Adipose tissue (tissue), 3 donors: Measurements from ENCODE around the gene UGT1A8. TPM values are rescaled to one million over a fixed set of nuclear protein-coding genes. Genes with fewer than 3 reads are reported as not detected.
"Not testable (repeated sequence)": the region's sequence is repeated elsewhere in the genome, so short reads cannot be mapped to it uniquely, and the experiment has no call there.

Source experiments
- H3K27ac ChIP-seq: one replicate; pipeline ENCODE4 v1.5.1; 2013; ENCODE audit warnings: low read depth, low read length
- WGBS, 3 donors: extraction: QIAGEN DNeasy Blood & Tissue Kit; methylation state at CpG; one replicate each; pipeline ENCODE4 v1.1.7; 2013; 5-methylcytosine and 5-hydroxymethylcytosine counted together
- polyA plus RNA-seq, 3 donors: library from polyadenylated mRNA; stranded (reverse); fragments of 200-250 nt; gene quantifications; one replicate each; pipeline ENCODE4 v1.2.3, GENCODE V29; 2013
- donor health status: healthy with polysubstance abuse.
- donor health status: Bipolar disorder and iron deficiency.
- donor health status: healthy.

Gene UGT1A8
- not detected for polyA plus RNA-seq

- not testable (repeated sequence) for H3K27ac ChIP-seq
- 56 to 71% (median 65%) methylated on average over 5 of the region's 5 CpGs for WGBS, 3 donors
These were observed at the start of gene UGT1A8 for GRCh38 chr2:233617476-233617875. Gene UGT1A8 (plus strand): TSS chr2:233617633. CDS start chr2:233617708, 75 bp downstream.

DNA sequence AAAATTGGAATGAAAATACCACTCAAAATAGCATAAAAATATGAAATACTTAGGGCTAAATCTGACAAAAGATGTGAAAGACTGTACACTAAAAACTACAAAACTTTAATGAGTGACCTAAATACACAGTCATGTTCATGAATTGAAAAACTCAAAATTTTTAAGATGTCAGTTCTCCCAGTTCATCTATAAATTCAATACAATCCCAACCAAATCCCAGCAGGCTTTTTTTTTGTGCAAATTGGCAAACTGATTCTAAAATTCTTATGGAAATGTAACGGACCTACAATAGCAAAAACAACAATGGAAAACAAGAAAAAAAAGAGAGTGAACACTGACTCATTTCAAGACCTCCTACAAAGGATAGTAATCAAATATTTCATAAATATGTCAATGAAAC lies 46.4 kb upstream of the UGT1A8 start:
- no peak overlapping the region for H3K27ac ChIP-seq
- 34 to 58% (median 46%) methylated on average over 1 of the region's 1 CpG for WGBS, 3 donors

DNA sequence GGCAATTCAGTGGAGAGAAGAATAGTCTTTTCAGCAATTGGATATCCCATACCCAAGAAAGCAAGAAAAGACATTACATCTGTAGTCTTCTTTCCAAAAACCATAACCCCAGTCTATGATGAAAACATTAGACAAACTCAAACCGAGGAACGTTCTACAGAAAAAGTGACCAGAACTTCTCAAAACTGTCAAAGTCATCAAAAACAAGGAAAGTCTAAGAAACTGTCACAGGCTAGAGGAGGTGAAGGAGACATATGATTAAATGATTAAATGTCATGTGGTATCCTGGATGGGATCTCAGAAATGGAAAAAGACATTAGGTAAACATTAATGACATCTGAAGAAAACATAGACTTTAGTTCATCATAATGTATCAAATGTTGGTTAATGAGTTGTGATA lies 46.0 kb upstream of the UGT1A8 start:
- H3K27ac ChIP-seq: no peak overlapping the region
- 75 to 88% (median 81%) methylated on average over 2 of the region's 2 CpGs for WGBS, 3 donors

DNA sequence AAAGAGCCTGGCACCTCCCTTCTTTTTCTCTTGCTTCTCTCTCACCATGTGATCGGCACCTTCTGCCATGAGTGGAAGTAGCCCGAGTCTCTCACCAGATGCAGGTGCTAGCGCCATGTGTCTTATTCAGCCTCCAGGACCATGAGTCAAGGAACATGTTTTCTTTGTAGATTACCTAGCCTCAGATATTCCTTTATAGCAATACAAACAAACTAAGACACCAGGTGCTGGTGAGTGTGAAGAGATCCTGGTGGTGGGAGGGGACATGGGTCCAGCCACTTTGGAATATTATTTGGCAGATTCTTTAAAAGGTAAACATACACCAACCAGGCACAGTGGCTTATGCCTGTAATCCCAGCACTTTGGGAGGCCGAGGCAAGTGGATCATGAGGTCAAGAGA lies 45.0 kb upstream of the UGT1A8 start:
- no peak overlapping the region for H3K27ac ChIP-seq
- whole genome bisulfite sequencing, 3 donors: 87 to 89% (median 87%) methylated on average over 4 of the region's 4 CpGs

DNA sequence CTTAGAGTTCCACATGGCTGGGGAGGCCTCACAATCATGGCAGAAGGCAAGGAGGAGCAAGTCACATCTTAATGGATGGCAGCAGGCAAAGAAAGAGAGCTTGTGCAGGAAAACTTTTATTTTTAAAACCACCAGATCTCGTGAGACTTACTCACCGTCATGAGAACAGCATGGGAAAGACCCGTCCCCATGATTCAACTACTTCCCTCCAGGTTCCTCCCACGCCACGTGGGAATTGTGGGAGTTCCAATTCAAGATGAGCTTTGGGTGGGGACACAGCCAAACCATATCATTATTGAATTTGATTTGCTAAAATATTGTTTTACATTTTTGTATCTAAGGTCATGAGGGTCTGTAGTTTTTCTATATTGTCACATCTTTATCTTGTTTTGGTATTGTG lies 40.1 kb upstream of the UGT1A8 start:
- H3K27ac ChIP-seq: not testable (repeated sequence)
- WGBS, 3 donors: 54 to 61% (median 59%) methylated on average over 5 of the region's 5 CpGs

GRCh38 chr2:233583217-233583965 lies 34.0 kb upstream of the UGT1A8 start:
- not testable (repeated sequence) for H3K27ac ChIP-seq
- WGBS, 3 donors: 73 to 82% (median 77%) methylated on average over 29 to 35 of the region's 35 CpGs

GRCh38 chr2:233584210-233584609 lies 33.2 kb upstream of the UGT1A8 start:
- no peak overlapping the region for H3K27ac ChIP-seq
- 58 to 94% (median 87%) methylated on average over 1 of the region's 1 CpG for WGBS, 3 donors

GRCh38 chr2:233588400-233588799 lies 29.0 kb upstream of the UGT1A8 start:
- 80 to 95% (median 87%) methylated on average over 2 of the region's 2 CpGs for WGBS, 3 donors
- H3K27ac ChIP-seq: no peak overlapping the region

- 95 to 100% (median 96%) methylated on average over 1 of the region's 1 CpG for WGBS, 3 donors
- not testable (repeated sequence) for H3K27ac ChIP-seq
These were observed 24.7 kb upstream of the UGT1A8 start for GRCh38 chr2:233592706-233593105.

DNA sequence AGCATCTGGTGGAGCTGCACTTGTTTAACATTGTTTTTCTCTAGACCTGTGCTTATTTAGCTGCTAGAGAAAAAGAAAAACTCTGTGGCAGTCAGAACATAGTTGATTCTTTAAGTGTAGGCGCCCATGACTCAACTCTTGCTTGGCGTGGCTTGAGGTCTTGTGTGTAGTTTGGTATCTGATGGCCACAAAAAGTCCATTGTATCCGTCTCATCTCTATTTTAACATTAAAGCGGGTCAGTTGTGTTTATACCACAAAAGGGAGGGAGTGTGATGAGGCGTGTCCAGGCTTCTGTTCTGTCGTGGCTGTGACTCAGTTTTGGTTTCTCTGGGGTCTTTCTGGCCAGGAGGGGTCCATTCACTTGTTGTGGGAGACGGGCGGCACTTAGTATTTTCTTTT lies 24.2 kb upstream of the UGT1A8 start:
- no peak overlapping the region for H3K27ac ChIP-seq
- WGBS, 3 donors: 82 to 90% (median 83%) methylated on average over 8 of the region's 8 CpGs

GRCh38 chr2:233597522-233597921 lies 19.9 kb upstream of the UGT1A8 start:
- H3K27ac ChIP-seq: no peak overlapping the region
- 41 to 68% (median 68%) methylated on average over 1 of the region's 1 CpG for WGBS, 3 donors

GRCh38 chr2:233598952-233599351 lies 18.5 kb upstream of the UGT1A8 start:
- 84% methylated on average over 3 of the region's 3 CpGs for WGBS, 3 donors
- H3K27ac ChIP-seq: no peak overlapping the region

DNA sequence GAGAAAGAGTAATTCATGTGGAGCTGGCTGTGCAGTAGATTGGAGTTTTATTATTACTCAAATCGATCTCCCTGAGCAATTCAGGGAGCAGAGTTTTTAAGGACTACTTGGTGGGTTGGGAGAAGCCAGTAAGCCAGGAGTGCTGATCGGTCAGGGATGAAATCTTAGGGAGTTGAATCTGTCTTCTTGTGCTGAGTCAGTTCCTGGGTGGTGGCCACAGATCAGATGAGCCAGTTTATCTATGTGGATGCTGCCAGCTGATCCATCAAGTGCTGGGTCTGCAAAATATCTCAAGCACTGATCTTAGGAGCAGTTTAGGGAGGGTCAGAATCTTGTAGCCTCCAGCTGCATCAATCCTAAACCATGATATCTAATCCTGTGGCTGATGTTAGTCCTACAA lies 17.0 kb upstream of the UGT1A8 start:
- H3K27ac ChIP-seq: no peak overlapping the region
- WGBS, 3 donors: 54 to 68% (median 60%) methylated on average over 2 of the region's 2 CpGs

GRCh38 chr2:233602076-233602475 lies 15.4 kb upstream of the UGT1A8 start:
- 84 to 89% (median 86%) methylated on average over 1 of the region's 1 CpG for WGBS, 3 donors
- H3K27ac ChIP-seq: no peak overlapping the region

DNA sequence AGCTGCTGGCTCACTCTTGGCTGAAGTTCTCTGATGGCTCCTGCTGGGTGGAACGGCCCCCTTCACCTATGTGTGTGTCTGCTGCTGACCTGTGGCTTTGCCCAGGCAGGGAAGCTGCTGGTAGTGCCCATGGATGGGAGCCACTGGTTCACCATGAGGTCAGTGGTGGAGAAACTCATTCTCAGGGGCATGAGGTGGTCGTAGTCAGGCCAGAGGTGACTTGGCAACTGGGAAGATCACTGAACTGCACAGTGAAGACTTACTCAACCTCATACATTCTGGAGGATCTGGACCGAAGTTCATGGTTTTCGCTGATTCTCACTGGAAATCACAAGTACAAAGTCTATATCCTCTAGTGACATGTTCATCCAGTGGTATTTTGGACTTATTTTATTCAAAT lies 13.9 kb upstream of the UGT1A8 start:
- 77 to 78% (median 77%) methylated on average over 4 of the region's 4 CpGs for WGBS, 3 donors
- no peak overlapping the region for H3K27ac ChIP-seq

DNA sequence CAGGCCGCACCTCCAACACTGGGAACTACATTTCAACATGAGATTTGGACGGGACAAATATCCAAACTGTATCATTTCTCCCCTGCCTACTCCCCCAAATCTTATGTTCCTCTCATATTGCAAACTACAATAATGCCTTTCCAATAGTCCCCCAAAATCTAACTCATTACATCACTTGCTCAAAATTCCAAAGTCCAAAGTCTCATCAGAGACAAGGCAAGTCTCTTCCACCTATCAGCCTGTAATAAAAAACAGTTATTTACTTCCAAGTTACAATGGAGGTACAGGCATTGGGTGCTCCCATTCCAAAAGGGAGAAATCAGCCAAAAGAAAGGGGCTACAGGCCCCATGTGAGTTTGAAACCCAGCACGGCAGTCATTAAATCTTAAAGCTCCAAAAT lies 12.6 kb upstream of the UGT1A8 start:
- 82 to 87% (median 85%) methylated on average over 3 of the region's 3 CpGs for WGBS, 3 donors

DNA sequence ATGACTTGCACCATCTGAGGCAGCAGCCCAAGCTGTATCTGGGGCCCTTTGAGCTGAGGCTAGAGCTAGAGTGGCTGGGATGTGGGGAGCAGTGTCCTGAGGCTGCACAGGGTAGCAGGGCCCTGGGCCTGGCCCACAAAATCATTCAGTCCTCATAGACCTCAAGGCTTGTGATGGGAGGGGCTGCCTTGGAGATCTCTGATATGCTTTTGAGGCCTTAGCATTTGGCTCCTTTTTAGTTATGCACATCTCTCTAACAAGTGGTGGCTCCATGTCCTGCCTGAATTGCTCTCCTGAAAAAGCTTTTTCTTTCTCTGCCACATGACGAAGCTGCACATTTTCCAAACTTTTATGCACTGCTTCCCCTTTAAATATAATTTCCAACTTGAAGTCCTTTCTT lies 11.8 kb upstream of the UGT1A8 start:
- H3K27ac ChIP-seq: no peak overlapping the region
- WGBS, 3 donors: 90 to 91% (median 91%) methylated on average over 1 of the region's 1 CpG

More for the DNA sequence above, 12.6 kb upstream of the UGT1A8 start:
- H3K27ac ChIP-seq: no peak overlapping the region

GRCh38 chr2:233611284-233611683 lies 6.1 kb upstream of the UGT1A8 start:
- H3K27ac ChIP-seq: no peak overlapping the region
- 66 to 83% (median 81%) methylated on average over 4 of the region's 4 CpGs for WGBS, 3 donors

DNA sequence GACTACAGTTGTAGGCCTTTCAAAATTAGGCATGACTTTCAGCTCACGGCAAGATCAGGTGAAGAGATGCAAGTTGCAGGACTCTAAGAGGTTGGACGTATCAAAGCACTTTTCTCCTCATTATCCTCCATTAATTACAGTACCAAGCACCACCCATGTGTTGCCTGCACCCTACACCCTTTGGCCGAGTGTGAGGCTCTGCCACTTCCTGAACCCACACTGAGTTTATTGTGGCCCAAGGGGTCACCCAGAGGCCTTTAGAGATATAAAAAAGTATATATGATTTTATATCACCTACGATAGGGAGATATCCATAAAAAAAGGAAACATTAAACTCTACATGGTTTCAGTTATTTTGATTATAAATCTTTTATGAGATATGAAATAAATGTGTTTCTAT lies 2.8 kb downstream of the UGT1A8 start:
- WGBS, 3 donors: 72 to 83% (median 77%) methylated on average over 4 of the region's 4 CpGs
- no peak overlapping the region for H3K27ac ChIP-seq

- H3K27ac ChIP-seq: not testable (repeated sequence)
- 83 to 91% (median 90%) methylated on average over 5 of the region's 5 CpGs for WGBS, 3 donors
These were observed 4.4 kb downstream of the UGT1A8 start for GRCh38 chr2:233621863-233622262.
